GM23338 (cell line): ENCODE measurements around the gene NR3C1.

ENCODE experiments used
- CTCF ChIP-seq, 2 experiments: fragments of 200-600 bp in 1 of 2; sonication (generic) in 1 of 2; conservative IDR thresholded peaks; 2 replicates each; pipeline versions ENCODE4 v1.5.1 to v1.6.1; 2016 to 2017; ENCODE audit warnings: antibody characterized with exemption in 2 of 2, low read depth in 2 of 2, mild to moderate bottlenecking in 2 of 2, moderate library complexity in 1 of 2
- EZH2 ChIP-seq: fragments of 200-600 bp; sonication (generic); IDR thresholded peaks from one replicate; pipeline ENCODE4 v1.8.0; 2017; ENCODE audit warnings: antibody characterized with exemption, mild to moderate bottlenecking, low read depth; ENCODE audit not compliant: unreplicated experiment
- REST ChIP-seq: IDR thresholded peaks from one replicate; pipeline ENCODE4 v1.6.1; 2018; ENCODE audit warnings: antibody characterized with exemption; ENCODE audit not compliant: unreplicated experiment

- no peak for TF ChIP-seq CTCF (conservative IDR thresholded peaks at IDR 0.05; ENCODE audit: low read depth in 2 of 2)
- no peak for TF ChIP-seq REST
- TF ChIP-seq EZH2, result no peak
Measured at GRCh38 chr5:143247134-143247815, 156.2 kb downstream of the NR3C1 start.
